Hematopoietic multipotent progenitor cell treated with erythropoietin and hydrocortisone succinate and interleukin-3 and kit ligand, for 17 days (in vitro differentiated cells): Measurements from ENCODE around the gene OGFR.

Experiments
- DNase-seq: peaks from one replicate; pipeline ENCODE4 v3.0.0-alpha.2; 2015; ENCODE audit warnings: low spot score

The OGFR gene, protein sequence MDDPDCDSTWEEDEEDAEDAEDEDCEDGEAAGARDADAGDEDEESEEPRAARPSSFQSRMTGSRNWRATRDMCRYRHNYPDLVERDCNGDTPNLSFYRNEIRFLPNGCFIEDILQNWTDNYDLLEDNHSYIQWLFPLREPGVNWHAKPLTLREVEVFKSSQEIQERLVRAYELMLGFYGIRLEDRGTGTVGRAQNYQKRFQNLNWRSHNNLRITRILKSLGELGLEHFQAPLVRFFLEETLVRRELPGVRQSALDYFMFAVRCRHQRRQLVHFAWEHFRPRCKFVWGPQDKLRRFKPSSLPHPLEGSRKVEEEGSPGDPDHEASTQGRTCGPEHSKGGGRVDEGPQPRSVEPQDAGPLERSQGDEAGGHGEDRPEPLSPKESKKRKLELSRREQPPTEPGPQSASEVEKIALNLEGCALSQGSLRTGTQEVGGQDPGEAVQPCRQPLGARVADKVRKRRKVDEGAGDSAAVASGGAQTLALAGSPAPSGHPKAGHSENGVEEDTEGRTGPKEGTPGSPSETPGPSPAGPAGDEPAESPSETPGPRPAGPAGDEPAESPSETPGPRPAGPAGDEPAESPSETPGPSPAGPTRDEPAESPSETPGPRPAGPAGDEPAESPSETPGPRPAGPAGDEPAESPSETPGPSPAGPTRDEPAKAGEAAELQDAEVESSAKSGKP

GRCh38 chr20:62804627-62805154 lies at the start of gene OGFR:
OGFR (plus strand) TSS chr20:62804835; CDS start chr20:62804860, 25 bp downstream.
- peak; percentile 69 for DNase-seq

GRCh38 chr20:62754991-62755356 lies 49.7 kb upstream of the OGFR start:
- DNase-seq = no peak

- no peak for DNase-seq
Measured at GRCh38 chr20:62755817-62756724, 48.6 kb upstream of the OGFR start.

GRCh38 chr20:62758226-62758912 lies 46.3 kb upstream of the OGFR start:
- no peak for DNase-seq

- DNase-seq = no peak
Measured at GRCh38 chr20:62759981-62760431, 44.6 kb upstream of the OGFR start.

DNA sequence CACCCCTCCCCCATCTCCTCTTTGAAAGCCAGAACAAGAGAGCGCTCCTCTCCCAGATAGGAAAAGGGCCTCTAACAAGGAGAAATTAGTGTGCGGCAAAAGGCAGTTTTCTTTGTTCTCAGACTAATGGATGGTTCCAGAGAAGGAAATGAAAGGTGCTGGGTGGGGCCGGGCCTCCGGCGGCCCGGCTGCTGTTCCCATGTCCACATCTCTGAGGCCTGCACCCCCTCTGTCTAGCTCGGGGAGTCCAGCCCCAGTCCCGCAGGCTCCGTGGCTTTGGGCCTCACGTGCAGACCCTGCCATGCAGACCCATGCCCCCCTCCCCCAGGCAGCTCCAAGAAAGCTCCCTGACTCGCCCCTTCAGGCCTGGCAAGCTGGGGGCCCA lies 44.2 kb upstream of the OGFR start:
- DNase-seq = no peak

- no peak for DNase-seq
Measured at GRCh38 chr20:62760856-62761758, 43.5 kb upstream of the OGFR start.

DNA sequence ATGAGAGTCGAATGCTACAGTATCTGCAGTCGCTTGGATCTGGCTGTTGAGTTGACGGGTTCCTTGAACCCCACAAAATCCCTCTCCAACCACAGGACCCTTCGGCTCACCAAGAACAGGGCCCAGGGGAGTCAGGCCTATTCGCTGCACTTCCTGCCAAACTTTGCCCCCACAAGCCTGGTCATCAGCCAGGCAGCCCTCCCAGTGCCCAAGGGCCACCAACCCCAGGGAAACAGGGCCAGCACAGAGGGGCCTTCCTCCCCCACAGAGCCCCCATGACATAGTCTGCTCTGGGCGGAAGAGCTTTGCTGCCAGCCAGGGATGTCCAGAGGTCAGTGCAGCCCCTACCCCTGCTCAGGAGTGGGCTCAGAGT lies 42.9 kb upstream of the OGFR start:
- DNase-seq = no peak

- no peak for DNase-seq
Measured at GRCh38 chr20:62762376-62762775, 42.3 kb upstream of the OGFR start.

DNA sequence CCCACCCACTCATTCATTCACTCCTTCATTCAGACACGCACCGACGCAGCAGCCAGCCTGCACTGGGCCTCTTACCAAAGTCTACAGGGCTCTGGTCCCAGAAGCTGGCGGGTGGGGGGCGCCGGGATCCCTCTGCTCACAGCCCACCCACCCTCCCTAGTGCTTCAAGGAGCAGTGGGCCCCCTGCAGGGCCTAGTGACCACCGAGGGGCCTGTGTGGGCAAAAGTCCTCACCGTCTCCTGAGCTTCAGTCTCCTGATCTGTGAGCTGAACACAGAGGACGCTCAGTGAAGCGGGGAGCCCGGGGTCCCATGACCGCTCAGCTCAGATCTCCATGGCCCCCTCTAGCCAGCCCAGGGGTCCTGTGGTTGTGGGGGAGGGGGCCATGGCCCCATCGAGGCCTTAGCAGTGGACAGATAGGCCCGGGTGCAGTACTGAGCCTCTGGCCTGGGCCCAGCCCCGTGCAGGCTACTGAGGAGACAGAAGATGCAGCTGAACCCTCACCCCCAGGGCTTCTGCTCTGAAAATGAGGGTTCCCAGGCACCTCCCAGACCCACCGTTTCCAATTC lies 41.8 kb upstream of the OGFR start:
- DNase-seq = no peak

DNA sequence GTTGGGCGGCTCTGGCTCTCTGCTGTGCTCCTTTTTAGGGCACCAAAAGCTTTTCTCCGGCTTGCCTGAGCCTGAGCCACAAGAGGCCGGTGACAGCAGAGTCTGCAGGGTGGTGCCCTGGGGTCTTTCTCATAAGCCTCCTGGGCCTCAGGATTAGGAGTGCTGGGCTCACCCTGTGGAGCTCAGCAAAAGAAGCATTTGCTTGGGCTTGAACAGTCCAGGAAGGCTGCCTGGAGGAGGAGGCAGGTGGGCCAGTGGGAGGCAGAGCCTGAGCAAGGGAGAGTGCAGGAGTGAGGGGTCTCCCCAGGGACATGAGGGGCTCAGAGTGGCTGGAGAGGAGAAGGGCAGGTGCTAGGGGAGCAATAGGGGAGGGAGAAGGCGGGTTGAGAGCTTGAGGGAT lies 41.2 kb upstream of the OGFR start:
- no peak for DNase-seq

- DNase-seq = no peak
Measured at GRCh38 chr20:62764156-62764935, 40.3 kb upstream of the OGFR start.

DNA sequence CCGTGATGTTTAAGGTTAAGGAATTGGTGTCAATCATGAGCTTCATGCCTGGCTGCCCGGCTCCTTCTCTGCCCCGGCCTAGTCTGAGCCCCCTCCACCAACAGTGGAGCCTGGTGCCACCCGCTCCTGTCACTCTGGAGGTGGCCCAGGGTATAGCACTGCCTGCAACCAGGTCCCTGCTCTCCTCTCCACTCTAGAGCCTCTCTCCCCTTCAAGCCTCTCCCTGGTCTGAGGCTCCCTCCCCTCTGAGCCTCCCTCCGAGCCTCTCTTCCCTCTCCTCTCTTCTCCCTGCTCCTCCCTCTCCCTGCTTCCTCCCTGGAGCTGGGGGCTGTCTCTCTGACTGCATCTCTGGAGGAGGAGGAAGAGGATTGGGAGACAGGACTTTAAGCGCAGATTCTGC lies 39.6 kb upstream of the OGFR start:
- DNase-seq = no peak

DNA sequence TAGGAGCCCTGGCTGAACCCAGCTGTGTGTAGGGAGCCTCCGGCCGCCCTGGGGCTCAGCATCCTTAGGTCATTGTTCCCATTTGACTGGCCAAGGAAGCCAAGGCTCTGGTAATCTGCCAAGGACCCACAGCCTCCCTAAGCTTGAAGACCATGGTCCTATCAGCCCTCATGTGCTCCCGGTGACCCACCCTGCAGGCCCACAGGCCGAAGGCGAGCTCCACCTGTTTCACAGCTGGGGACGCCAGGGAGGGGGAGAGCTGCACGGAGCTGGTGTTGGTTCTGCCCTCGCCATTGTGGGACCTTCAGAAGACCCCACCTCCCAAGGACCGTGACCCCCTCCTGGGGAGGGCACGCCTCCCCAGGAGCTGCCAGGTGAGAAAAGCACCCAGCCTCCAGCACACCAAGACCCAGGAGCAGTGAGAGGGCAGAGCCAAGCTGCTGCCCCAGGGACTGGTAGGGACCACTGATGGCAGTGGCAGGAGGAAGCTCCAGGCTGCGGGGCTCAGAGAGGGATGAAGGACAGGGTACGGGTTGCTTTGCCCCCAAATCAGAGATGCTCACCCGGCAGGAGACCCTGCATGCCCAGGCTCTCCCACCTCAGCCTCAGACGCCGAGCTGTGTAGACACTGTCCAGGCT lies 39.1 kb upstream of the OGFR start:
- no peak for DNase-seq

GRCh38 chr20:62766071-62766450 lies 38.6 kb upstream of the OGFR start:
- no peak for DNase-seq

- DNase-seq = no peak
Measured at GRCh38 chr20:62766716-62767115, 37.9 kb upstream of the OGFR start.

DNA sequence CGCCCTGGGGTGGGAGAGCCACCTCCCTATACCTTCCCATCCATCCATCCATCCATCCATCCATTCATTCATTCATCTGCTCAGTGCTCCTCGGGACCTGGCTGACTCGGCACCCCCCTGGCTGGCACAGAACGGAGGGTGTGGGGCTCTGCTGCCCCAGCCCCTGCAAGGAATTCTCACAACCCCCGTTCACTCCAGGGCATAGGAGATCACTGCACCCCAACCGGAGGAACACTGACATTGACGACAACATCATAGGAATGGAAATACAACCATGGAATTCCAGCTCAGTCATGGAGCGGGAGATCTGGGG lies 36.4 kb upstream of the OGFR start:
- no peak for DNase-seq

DNA sequence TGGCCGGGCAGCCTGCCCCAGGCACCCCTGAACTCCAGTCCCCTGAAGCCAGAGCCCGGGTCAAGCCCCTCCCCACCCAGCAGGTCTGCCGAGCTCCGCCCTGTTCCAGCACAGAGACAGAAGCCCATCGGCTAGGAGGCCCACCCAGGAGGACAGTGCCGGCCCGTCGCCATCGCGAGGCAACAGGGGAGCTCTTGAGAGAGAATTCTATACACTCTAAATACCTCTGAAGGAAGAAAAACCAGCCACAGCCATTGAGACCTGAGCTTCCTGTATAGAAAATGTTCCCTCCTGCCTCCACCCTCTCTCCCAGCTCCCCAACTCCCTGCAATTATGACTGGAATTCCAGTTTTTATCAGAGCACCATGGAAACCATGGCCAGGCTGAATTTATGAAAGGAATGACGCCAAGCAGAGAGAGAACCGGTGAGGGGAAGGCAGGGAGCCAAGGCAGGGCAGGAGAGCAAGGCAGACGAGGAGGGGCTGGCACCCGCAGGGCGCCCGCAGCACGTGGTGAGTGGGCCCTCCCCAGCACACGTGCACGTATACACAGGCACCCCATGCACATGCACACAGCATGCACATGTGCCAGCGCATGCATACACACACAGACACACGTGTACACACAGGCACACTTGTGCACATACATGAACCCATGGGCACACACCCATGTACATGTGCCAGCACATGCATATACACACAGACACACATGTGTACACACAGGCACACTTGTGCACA lies 35.9 kb upstream of the OGFR start:
- DNase-seq = no peak
